ENCODE measurements around the gene ZCCHC2. TPM values are rescaled to one million over a fixed set of nuclear protein-coding genes. Genes with fewer than 3 reads are reported as not detected.

Gene ZCCHC2
- total and polyA plus RNA-seq, 2 of the 8 experiments (the other 6 are each of a cell fraction or from before 2014, with no cell fraction given) = 13.5 to 18.6 TPM

GRCh38 chr18:62596145-62597005, 73.5 kb downstream of the ZCCHC2 start (continued):
- TF ChIP-seq, protein P1, sequence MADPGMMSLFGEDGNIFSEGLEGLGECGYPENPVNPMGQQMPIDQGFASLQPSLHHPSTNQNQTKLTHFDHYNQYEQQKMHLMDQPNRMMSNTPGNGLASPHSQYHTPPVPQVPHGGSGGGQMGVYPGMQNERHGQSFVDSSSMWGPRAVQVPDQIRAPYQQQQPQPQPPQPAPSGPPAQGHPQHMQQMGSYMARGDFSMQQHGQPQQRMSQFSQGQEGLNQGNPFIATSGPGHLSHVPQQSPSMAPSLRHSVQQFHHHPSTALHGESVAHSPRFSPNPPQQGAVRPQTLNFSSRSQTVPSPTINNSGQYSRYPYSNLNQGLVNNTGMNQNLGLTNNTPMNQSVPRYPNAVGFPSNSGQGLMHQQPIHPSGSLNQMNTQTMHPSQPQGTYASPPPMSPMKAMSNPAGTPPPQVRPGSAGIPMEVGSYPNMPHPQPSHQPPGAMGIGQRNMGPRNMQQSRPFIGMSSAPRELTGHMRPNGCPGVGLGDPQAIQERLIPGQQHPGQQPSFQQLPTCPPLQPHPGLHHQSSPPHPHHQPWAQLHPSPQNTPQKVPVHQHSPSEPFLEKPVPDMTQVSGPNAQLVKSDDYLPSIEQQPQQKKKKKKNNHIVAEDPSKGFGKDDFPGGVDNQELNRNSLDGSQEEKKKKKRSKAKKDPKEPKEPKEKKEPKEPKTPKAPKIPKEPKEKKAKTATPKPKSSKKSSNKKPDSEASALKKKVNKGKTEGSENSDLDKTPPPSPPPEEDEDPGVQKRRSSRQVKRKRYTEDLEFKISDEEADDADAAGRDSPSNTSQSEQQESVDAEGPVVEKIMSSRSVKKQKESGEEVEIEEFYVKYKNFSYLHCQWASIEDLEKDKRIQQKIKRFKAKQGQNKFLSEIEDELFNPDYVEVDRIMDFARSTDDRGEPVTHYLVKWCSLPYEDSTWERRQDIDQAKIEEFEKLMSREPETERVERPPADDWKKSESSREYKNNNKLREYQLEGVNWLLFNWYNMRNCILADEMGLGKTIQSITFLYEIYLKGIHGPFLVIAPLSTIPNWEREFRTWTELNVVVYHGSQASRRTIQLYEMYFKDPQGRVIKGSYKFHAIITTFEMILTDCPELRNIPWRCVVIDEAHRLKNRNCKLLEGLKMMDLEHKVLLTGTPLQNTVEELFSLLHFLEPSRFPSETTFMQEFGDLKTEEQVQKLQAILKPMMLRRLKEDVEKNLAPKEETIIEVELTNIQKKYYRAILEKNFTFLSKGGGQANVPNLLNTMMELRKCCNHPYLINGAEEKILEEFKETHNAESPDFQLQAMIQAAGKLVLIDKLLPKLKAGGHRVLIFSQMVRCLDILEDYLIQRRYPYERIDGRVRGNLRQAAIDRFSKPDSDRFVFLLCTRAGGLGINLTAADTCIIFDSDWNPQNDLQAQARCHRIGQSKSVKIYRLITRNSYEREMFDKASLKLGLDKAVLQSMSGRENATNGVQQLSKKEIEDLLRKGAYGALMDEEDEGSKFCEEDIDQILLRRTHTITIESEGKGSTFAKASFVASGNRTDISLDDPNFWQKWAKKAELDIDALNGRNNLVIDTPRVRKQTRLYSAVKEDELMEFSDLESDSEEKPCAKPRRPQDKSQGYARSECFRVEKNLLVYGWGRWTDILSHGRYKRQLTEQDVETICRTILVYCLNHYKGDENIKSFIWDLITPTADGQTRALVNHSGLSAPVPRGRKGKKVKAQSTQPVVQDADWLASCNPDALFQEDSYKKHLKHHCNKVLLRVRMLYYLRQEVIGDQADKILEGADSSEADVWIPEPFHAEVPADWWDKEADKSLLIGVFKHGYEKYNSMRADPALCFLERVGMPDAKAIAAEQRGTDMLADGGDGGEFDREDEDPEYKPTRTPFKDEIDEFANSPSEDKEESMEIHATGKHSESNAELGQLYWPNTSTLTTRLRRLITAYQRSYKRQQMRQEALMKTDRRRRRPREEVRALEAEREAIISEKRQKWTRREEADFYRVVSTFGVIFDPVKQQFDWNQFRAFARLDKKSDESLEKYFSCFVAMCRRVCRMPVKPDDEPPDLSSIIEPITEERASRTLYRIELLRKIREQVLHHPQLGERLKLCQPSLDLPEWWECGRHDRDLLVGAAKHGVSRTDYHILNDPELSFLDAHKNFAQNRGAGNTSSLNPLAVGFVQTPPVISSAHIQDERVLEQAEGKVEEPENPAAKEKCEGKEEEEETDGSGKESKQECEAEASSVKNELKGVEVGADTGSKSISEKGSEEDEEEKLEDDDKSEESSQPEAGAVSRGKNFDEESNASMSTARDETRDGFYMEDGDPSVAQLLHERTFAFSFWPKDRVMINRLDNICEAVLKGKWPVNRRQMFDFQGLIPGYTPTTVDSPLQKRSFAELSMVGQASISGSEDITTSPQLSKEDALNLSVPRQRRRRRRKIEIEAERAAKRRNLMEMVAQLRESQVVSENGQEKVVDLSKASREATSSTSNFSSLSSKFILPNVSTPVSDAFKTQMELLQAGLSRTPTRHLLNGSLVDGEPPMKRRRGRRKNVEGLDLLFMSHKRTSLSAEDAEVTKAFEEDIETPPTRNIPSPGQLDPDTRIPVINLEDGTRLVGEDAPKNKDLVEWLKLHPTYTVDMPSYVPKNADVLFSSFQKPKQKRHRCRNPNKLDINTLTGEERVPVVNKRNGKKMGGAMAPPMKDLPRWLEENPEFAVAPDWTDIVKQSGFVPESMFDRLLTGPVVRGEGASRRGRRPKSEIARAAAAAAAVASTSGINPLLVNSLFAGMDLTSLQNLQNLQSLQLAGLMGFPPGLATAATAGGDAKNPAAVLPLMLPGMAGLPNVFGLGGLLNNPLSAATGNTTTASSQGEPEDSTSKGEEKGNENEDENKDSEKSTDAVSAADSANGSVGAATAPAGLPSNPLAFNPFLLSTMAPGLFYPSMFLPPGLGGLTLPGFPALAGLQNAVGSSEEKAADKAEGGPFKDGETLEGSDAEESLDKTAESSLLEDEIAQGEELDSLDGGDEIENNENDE (IDR thresholded peaks at IDR 0.05; ENCODE audit: insufficient replicate concordance, low read length) = no peak
- TF ChIP-seq FOSL1 (IDR thresholded peaks at IDR 0.05; ENCODE audit: insufficient read depth, low read depth, low read length) (no peak), NANOG (IDR thresholded peaks at IDR 0.05; ENCODE audit: insufficient read depth, low read depth, low read length, poor library complexity, severe bottlenecking) (no peak), SIN3A (conservative IDR thresholded peaks at IDR 0.05 in 1 of 2, IDR thresholded peaks at IDR 0.05 in 1 of 2; ENCODE audit: low read depth in 1 of 2, low read length in 2 of 2) (no peak), HDAC2 (IDR thresholded peaks at IDR 0.05; ENCODE audit: borderline replicate concordance in 1 of 2, low read depth in 2 of 2, low read length in 2 of 2) (no peak; a peak in 1 of 4 replicates), CBX8 (IDR thresholded peaks at IDR 0.05; ENCODE audit: borderline replicate concordance, low read depth, low read length) (no peak), RXRA (IDR thresholded peaks at IDR 0.05; ENCODE audit: insufficient read depth, low read depth, low read length) (no peak), POLR2AphosphoS5 (IDR thresholded peaks at IDR 0.05; ENCODE audit: low read depth, low read length) (no peak), SP1 (IDR thresholded peaks at IDR 0.05; ENCODE audit: low read depth, low read length) (no peak)
